ENCODE results near the gene TADA1.

DNA sequence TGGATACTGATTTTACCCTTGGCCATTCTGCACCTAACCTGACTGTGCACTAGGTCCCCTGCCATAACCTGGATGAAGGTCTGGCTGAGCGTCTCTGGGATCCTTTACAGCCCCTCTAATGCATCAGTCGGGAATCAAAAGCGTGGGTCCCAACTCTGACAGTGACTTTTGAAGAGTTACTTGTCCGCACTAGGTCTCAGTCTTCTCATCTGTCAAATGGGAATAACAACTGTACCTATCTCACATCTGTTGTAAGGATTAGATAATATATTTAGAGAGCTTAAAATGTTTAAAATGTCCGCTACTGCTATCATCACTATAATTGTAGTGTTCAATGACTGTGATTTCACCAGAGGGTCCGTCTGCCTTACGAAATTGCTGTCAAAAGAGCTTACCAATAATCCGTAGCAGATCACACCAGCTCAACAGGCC is 746 bp downstream of the TADA1 start:
- TF ChIP-seq, protein P1, sequence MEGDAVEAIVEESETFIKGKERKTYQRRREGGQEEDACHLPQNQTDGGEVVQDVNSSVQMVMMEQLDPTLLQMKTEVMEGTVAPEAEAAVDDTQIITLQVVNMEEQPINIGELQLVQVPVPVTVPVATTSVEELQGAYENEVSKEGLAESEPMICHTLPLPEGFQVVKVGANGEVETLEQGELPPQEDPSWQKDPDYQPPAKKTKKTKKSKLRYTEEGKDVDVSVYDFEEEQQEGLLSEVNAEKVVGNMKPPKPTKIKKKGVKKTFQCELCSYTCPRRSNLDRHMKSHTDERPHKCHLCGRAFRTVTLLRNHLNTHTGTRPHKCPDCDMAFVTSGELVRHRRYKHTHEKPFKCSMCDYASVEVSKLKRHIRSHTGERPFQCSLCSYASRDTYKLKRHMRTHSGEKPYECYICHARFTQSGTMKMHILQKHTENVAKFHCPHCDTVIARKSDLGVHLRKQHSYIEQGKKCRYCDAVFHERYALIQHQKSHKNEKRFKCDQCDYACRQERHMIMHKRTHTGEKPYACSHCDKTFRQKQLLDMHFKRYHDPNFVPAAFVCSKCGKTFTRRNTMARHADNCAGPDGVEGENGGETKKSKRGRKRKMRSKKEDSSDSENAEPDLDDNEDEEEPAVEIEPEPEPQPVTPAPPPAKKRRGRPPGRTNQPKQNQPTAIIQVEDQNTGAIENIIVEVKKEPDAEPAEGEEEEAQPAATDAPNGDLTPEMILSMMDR (IDR thresholded peaks at IDR 0.05; ENCODE audit: low read length) = no peak
- TF ChIP-seq EZH2 (optimal IDR thresholded peaks at IDR 0.05; ENCODE audit: low read depth, low read length) = no peak
- no peak for TF ChIP-seq EZH2phosphoT487 (IDR thresholded peaks at IDR 0.05; ENCODE audit: low read length)

Measured in MM.1S (cell line).